Activated CD8-positive, alpha-beta memory T cell treated with anti-CD3 and anti-CD28 coated beads, Interleukin-2, amount 50 U/mL, for 24 hours (primary cell): ENCODE measurements around the gene RPS6KA3.
"Not testable (repeated sequence)": the region's sequence is repeated elsewhere in the genome, so short reads cannot be mapped to it uniquely, and the experiment has no call there.

Source experiments
- DNase-seq: peaks from one replicate; pipeline ENCODE4 v3.0.0-alpha.2; 2020; ENCODE audit errors: extremely low read depth

RPS6KA3 gene

DNA sequence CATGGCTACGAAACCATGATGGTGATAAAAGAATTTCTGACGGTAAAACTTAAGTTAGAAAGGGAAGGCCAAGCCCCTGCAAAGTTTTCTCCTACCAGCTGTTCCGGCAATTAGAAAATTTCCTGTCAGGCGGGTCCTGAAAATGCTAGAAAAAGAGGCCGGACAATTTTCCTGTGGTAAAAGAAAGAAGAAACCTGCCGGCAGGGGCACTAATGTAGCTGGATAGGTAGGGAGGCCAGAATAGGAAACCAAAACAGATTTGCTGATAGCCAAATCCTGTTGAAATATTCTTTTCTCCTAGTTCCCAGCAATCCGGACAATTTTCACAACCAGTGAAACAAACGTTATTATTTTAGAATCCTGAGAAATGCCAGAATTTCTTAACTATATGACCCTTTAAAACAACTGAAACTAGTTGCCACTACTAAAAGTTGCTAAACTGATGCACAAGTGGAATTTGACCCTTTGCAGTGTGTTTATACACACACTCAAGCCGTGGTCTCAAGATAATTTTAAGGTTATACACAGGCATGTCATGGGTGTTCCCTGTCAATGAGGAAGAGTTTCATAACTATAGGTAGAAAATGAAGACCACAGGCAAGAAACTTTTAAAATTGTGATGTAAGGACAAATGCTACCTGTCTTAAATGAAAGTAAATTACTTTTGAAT is 47.7 kb downstream of the RPS6KA3 start:
- DNase-seq = no peak

GRCh38 chrX:20217906-20218305 is 48.8 kb downstream of the RPS6KA3 start:
- DNase-seq = no peak

GRCh38 chrX:20217271-20217670 is 49.4 kb downstream of the RPS6KA3 start:
- DNase-seq = no peak

DNA sequence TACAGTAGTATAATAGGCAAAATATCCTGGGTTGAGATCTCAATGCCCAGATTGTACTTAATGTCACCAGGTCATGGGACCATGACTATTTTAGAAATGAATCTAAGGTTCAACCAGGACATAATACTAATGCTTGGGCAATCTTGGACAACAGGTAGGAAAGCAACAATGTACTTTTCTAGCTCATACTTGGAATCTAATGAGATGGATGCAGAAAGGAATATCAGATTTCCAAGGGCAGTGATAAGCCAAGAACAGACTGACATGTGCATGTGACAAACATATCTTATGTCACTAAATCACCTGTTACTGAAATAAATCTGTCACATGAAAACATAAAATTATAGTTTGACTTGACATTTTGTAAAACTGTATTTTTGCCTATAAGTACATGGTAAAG is 51.1 kb downstream of the RPS6KA3 start:
- no peak for DNase-seq

- DNase-seq = no peak
Observed at GRCh38 chrX:20212486-20213089, 54.1 kb downstream of the RPS6KA3 start.

GRCh38 chrX:20211261-20211786 is 55.4 kb downstream of the RPS6KA3 start:
- no peak for DNase-seq

GRCh38 chrX:20205927-20206708 is 60.6 kb downstream of the RPS6KA3 start:
- DNase-seq = no peak

DNA sequence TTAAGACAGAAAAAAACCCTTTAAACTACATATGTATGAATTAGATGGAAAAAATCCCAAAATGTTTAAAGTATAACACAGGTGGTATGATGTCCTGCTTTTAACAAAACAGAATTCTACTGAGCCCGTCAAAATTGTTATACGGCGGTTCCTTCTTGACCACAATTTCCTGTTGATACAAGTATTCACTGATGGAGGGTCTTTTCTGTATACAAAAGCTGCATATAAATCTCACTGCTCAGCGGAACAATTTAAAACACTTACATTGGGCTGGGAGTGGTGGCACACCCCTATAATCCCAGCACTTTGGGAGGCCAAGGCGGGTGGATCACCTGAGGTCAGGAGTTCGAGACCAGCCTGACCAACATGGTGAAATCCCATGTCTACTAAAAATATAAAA is 62.4 kb downstream of the RPS6KA3 start:
- DNase-seq = no peak

GRCh38 chrX:20197641-20198210 is 69.0 kb downstream of the RPS6KA3 start:
- DNase-seq = no peak

GRCh38 chrX:20189171-20189570 is 77.5 kb downstream of the RPS6KA3 start:
- no peak for DNase-seq

DNA sequence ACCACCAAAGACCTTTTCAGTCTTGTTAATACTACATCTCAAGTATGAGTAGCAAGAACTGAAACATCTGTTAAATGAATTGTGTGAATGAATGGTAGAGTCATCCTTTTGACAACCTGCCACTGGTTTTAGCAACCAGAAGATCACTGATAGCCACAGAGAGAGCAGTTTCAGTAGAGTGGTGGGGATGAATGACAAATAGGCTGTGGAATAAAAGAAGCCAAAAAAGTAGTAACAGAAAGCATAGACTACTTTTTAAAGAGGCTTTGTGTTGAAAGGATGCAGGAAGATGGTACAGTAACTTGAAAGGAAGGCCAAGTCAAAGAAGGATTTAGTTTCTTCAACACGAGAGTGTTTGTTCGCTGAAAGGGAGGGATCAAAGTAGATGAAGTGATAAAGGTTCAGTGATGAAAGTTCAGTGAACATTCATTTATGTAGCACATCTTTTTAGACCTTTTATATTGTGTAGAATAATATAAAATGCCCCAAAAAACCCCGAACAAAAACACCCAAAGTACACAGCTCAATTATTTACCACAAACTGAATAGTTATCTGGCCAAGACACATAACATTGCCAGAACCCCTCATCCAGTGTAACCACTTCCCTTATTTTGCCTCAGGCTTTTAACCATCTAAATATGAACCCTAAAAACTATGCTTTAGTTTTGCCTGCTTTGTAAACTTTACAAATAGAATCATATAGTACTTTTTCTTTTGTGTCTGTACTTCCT is 84.9 kb downstream of the RPS6KA3 start:
- no peak for DNase-seq

DNA sequence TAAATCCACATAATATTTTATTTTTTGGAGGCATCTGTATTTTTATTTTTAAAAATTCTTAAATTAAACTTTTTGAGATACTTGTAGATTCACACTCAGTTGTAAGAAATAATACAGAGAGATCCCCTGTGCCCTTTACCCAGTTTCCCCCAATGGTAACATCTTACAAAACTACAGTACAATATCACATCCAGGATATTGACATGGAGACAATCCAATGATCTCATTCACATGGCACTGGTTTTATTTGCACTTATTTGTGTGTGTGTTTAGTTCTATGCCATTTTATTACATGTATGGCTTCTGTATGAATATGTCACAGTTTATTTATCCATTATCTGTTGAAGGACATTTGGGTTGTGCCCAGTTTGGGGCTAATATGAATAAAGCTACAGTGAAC is 89.6 kb downstream of the RPS6KA3 start:
- DNase-seq = no peak

DNA sequence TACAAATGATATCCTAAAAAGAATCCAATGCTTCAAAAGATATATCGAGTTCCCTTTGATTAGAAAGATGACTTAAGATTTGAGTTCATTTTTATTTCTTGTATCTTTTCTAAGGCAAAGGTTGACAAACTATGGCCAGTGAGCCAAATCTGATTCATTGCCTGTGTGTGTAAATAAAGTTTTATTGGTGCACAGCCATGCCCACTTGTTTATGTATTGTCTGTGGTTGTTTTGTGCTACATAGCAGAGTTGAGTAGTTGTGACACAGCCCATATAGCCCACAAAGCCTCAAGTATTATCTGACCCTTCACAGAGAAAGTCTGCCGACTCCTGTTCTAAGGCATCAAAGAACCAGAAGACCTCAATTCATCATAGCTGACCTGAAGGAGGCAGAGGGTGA is 92.9 kb downstream of the RPS6KA3 start:
- DNase-seq = no peak

- DNase-seq = no peak
Observed at GRCh38 chrX:20173313-20173712, 93.4 kb downstream of the RPS6KA3 start.

GRCh38 chrX:20171887-20172286 is 94.8 kb downstream of the RPS6KA3 start:
- no peak for DNase-seq

DNA sequence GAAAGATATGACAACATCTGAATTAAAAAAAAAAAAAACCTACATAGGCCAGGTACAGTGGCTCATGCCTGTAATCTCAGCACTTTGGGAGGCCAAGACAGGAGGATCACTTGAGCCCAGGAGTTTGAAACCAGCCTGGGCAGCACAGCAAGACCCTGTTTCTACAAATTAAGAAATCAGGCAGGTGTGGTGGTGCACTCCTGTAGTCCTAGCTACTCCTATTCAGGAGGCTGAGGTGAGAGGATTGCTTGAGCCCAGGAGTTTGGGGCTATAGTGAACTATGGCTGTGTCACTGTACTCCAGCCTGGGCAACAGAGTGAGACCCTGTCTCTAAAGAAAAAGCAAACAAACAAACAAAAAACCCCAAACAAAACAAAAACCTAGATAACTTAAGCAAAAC is 104.2 kb downstream of the RPS6KA3 start:
- DNase-seq = not testable (repeated sequence)

DNA sequence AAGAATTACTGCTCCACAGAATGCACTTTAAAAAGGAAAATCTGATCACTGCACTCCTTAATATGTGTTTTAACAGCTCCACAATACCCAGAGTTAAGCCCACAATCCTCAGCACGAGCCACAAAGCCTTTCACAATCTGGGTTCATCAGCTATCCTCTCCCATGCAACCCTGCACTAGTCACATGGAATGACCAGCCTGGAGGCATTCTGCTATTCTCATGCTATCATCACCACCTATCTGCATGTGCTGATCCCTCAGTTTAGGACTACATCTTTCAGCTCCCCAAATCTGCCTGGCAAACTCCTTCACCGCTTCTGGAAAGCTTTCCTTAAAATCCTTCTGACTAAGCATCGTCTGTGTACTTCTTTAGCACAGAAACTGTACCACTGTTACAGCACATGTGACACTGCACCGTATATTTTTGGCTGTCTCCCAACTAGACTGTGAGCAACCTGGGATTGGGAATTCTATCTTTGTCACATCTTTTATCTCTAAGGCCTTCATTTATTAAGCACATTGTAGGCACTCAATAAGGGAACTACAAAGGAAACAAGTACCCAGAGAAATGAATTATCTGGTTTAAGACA is 106.8 kb downstream of the RPS6KA3 start:
- DNase-seq = no peak

DNA sequence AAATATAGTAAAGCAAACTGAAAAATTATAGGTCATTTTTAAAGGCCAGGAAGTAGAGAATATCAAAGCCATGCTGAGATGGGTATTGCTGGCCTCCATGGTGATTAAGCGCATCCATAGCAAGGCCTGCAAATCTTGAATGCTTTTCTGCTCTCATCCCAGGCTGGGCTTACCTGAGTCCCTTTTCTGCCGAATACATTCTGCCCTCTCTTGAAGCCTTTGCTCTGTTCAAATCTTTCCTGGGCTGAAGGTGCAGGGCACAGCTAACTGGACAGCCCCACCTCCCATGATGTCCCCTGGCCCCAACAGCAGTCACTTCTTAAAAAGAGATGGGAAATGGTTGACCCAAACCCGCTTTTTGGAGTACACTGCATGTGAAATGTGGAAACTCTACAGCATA is 115.0 kb downstream of the RPS6KA3 start:
- no peak for DNase-seq

- no peak for DNase-seq
Observed at GRCh38 chrX:20149326-20149725, 117.4 kb downstream of the RPS6KA3 start.

GRCh38 chrX:20147561-20147960 is 119.1 kb downstream of the RPS6KA3 start:
- DNase-seq = no peak

DNA sequence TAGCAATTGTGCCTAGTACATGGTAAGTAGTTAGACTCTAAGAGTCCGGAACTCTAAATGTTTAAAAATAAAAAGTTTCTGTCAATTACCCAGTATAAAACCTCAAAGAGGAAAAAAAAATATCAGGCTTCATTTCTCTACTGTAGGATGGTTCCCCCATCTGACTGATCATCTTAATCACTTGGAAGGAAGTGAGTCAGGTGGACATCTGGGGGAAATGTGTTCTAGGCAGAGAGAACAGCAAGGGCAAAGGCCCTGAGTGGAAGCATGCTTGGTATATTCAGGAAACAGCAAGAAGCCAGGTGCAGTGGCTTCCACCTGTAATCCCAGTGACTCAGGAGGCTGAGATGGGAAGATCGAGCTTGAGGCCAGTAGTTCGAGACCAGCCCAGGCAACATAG is 122.2 kb downstream of the RPS6KA3 start:
- DNase-seq = no peak
